IMR-90 (cell line): ENCODE measurements around the gene RGS19.

Experiments
- CTCF ChIP-seq: conservative IDR thresholded peaks from 2 replicates; pipeline ENCODE4 v1.5.1; 2012; ENCODE audit warnings: mild to moderate bottlenecking, low read depth, low read length, improper control_type of control experiment
- MXI1 ChIP-seq: IDR thresholded peaks from 2 replicates; pipeline ENCODE4 v1.6.1; 2012; ENCODE audit warnings: low read depth, mild to moderate bottlenecking, low read length, moderate library complexity, borderline replicate concordance
- POLR2A ChIP-seq: IDR thresholded peaks from 2 replicates; pipeline ENCODE4 v1.6.1; 2012; ENCODE audit warnings: mild to moderate bottlenecking, low read depth, low read length
- SMC3 ChIP-seq: fragments of 150-350 bp; IDR thresholded peaks from 2 replicates; pipeline ENCODE4 v1.6.1; 2016; ENCODE audit warnings: low read depth, mild to moderate bottlenecking, antibody characterized with exemption, low read length, moderate library complexity

- TF ChIP-seq CTCF: no peak
- no peak for TF ChIP-seq SMC3
- no peak for TF ChIP-seq POLR2A
- TF ChIP-seq MXI1: no peak
These were observed 20.8 kb downstream of the RGS19 start for GRCh38 chr20:64058536-64058935.
